K562 (cell line): ENCODE data around the gene VARS1. TPM values are rescaled to one million over a fixed set of nuclear protein-coding genes. Genes with fewer than 3 reads are reported as not detected.

Experiments used
- ATF7 ChIP-seq: fragments of 450-650 bp; IDR thresholded peaks from 2 replicates; pipeline ENCODE4 v1.7.1; 2014; ENCODE audit warnings: mild to moderate bottlenecking, moderate library complexity
- CHD4 ChIP-seq: fragments of 200-600 bp; sonication (generic); IDR thresholded peaks from 3 replicates; pipeline ENCODE4 v1.6.1; 2012; ENCODE audit warnings: low read depth, mild to moderate bottlenecking, mixed read lengths, low read length, inconsistent platforms; ENCODE audit not compliant: insufficient read depth, insufficient replicate concordance, poor library complexity, severe bottlenecking
- ELF1 ChIP-seq: fragments of 200-800 bp; sonication (Bioruptor generic); IDR thresholded peaks from 2 replicates; pipeline ENCODE4 v1.6.1; 2016; ENCODE audit warnings: missing genetic modification characterization, missing compliant biosample characterization
- MXI1 ChIP-seq: IDR thresholded peaks from 2 replicates; pipeline ENCODE4 v1.6.1; 2011; ENCODE audit warnings: low read depth, mild to moderate bottlenecking, improper control_type of control experiment, low read length
- polyA plus RNA-seq, 8 experiments: library from polyadenylated mRNA; depleted of rRNA in 4 of 8; stranded (reverse) in 5 of 8; unstranded in 3 of 8; fragments of >200 nt; fragmentation: Nextera tagmentation in 2 of 8; fragmentation: Illumina TruSeq in 1 of 8; extraction: Ambion mirVana in 2 of 8; extraction: Trizol in 1 of 8; gene quantifications; 2 replicates each; pipeline versions ENCODE4 v1.2.1 to v1.2.3, GENCODE V29; 2011 to 2014; ENCODE audit warnings: inconsistent platforms in 1 of 8, missing spikeins in 1 of 8
- total RNA-seq, 7 experiments: library from RNA; depleted of rRNA in 6 of 7; stranded (reverse); fragments of >200 nt in 6 of 7; fragmentation: Illumina TruSeq in 2 of 7; extraction: Trizol in 2 of 7; gene quantifications; 2 replicates each; pipeline versions ENCODE4 v1.2.1 to v1.2.3, GENCODE V29; 2011 to 2021; ENCODE audit warnings: low replicate concordance in 1 of 7
- TF ChIP-seq, protein P1 (sequence below): fragments of 200-800 bp; sonication (Bioruptor generic); IDR thresholded peaks from 2 replicates; pipeline ENCODE4 v1.6.1; 2016; ENCODE audit warnings: missing genetic modification characterization, missing compliant biosample characterization
- TF ChIP-seq, protein P2 (sequence below): sonication (generic); formaldehyde crosslinking; IDR thresholded peaks from 2 replicates; pipeline ENCODE4 v1.8.1; 2023; ENCODE audit warnings: mild to moderate bottlenecking, missing genetic modification reagents
- TF ChIP-seq, protein P3 (sequence below): fragments of 250-450 bp; sonication (Bioruptor Pico); IDR thresholded peaks from 2 replicates; pipeline ENCODE4 v1.4.0; 2020
- TF ChIP-seq, protein P4 (sequence below): sonication (generic); formaldehyde crosslinking; IDR thresholded peaks from 2 replicates; pipeline ENCODE4 v1.8.1; 2023; ENCODE audit warnings: missing genetic modification reagents, mild to moderate bottlenecking, borderline replicate concordance
- TF ChIP-seq, protein P5 (sequence below), 2 experiments: fragments of 450-650 bp; IDR thresholded peaks; 2 replicates each; pipeline ENCODE4 v1.6.1; 2016

VARS1 gene
- total and polyA plus RNA-seq, 9 of the 15 experiments (the other 6 are each of a cell fraction or from before 2014, with no cell fraction given): 2.9 to 488 (median 130) TPM

DNA sequence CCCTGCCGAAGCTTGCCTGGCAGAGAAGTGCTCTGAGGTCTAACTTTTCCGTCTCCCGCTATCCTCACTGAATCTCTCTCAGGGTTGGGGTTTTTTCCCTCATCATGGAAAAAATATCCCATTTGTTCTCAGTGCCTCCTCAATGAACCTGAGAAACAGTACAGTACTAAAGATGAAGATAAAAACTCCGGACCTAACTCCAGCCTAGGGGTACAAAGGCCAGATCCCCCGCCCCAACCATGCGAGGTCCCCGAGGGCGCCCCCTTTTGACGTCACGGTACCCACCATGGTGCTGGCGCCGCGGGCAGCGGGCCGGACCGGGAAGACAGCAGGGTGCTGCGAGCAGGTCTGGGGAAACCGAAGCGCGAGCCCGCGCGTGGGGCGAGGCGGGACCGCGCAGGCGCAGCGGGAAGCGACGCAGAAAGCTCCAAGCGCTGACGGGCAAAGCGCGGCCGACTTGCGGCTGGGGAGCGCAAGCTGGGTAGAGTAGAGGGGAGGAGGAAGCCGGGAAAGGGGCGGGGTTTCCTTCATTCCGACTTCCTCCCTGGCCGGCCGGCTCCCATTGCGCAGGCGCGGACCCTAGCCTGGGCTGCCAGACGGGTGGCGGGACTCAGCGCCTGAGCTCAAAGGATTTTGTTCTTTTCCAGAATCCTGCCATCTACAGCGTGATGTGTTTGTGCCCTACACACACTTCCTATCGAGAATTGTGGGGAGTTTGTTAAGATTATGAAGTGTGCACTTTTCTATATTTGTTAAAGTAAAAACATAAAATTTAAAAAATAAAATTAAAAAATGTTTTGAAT, 11.1 kb upstream of the VARS1 start, which contains the start of gene LSM2 (continued):
- TF ChIP-seq, protein P1, sequence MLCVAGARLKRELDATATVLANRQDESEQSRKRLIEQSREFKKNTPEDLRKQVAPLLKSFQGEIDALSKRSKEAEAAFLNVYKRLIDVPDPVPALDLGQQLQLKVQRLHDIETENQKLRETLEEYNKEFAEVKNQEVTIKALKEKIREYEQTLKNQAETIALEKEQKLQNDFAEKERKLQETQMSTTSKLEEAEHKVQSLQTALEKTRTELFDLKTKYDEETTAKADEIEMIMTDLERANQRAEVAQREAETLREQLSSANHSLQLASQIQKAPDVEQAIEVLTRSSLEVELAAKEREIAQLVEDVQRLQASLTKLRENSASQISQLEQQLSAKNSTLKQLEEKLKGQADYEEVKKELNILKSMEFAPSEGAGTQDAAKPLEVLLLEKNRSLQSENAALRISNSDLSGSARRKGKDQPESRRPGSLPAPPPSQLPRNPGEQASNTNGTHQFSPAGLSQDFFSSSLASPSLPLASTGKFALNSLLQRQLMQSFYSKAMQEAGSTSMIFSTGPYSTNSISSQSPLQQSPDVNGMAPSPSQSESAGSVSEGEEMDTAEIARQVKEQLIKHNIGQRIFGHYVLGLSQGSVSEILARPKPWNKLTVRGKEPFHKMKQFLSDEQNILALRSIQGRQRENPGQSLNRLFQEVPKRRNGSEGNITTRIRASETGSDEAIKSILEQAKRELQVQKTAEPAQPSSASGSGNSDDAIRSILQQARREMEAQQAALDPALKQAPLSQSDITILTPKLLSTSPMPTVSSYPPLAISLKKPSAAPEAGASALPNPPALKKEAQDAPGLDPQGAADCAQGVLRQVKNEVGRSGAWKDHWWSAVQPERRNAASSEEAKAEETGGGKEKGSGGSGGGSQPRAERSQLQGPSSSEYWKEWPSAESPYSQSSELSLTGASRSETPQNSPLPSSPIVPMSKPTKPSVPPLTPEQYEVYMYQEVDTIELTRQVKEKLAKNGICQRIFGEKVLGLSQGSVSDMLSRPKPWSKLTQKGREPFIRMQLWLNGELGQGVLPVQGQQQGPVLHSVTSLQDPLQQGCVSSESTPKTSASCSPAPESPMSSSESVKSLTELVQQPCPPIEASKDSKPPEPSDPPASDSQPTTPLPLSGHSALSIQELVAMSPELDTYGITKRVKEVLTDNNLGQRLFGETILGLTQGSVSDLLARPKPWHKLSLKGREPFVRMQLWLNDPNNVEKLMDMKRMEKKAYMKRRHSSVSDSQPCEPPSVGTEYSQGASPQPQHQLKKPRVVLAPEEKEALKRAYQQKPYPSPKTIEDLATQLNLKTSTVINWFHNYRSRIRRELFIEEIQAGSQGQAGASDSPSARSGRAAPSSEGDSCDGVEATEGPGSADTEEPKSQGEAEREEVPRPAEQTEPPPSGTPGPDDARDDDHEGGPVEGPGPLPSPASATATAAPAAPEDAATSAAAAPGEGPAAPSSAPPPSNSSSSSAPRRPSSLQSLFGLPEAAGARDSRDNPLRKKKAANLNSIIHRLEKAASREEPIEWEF (CRISPR knock-in tag): no peak
- TF ChIP-seq CHD4 (peak; percentile 84), ATF7 (peak; percentile 94), ELF1 (peak; percentile 85), MXI1 (peak; percentile 55; the same call in 1 of the 2 replicates)
- TF ChIP-seq, protein P2, sequence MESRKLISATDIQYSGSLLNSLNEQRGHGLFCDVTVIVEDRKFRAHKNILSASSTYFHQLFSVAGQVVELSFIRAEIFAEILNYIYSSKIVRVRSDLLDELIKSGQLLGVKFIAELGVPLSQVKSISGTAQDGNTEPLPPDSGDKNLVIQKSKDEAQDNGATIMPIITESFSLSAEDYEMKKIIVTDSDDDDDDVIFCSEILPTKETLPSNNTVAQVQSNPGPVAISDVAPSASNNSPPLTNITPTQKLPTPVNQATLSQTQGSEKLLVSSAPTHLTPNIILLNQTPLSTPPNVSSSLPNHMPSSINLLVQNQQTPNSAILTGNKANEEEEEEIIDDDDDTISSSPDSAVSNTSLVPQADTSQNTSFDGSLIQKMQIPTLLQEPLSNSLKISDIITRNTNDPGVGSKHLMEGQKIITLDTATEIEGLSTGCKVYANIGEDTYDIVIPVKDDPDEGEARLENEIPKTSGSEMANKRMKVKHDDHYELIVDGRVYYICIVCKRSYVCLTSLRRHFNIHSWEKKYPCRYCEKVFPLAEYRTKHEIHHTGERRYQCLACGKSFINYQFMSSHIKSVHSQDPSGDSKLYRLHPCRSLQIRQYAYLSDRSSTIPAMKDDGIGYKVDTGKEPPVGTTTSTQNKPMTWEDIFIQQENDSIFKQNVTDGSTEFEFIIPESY (CRISPR knock-in tag): peak; percentile 83
- TF ChIP-seq, protein P3, sequence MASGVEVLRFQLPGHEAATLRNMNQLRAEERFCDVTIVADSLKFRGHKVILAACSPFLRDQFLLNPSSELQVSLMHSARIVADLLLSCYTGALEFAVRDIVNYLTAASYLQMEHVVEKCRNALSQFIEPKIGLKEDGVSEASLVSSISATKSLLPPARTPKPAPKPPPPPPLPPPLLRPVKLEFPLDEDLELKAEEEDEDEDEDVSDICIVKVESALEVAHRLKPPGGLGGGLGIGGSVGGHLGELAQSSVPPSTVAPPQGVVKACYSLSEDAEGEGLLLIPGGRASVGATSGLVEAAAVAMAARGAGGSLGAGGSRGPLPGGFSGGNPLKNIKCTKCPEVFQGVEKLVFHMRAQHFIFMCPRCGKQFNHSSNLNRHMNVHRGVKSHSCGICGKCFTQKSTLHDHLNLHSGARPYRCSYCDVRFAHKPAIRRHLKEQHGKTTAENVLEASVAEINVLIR: peak; percentile 95
- TF ChIP-seq, protein P4, sequence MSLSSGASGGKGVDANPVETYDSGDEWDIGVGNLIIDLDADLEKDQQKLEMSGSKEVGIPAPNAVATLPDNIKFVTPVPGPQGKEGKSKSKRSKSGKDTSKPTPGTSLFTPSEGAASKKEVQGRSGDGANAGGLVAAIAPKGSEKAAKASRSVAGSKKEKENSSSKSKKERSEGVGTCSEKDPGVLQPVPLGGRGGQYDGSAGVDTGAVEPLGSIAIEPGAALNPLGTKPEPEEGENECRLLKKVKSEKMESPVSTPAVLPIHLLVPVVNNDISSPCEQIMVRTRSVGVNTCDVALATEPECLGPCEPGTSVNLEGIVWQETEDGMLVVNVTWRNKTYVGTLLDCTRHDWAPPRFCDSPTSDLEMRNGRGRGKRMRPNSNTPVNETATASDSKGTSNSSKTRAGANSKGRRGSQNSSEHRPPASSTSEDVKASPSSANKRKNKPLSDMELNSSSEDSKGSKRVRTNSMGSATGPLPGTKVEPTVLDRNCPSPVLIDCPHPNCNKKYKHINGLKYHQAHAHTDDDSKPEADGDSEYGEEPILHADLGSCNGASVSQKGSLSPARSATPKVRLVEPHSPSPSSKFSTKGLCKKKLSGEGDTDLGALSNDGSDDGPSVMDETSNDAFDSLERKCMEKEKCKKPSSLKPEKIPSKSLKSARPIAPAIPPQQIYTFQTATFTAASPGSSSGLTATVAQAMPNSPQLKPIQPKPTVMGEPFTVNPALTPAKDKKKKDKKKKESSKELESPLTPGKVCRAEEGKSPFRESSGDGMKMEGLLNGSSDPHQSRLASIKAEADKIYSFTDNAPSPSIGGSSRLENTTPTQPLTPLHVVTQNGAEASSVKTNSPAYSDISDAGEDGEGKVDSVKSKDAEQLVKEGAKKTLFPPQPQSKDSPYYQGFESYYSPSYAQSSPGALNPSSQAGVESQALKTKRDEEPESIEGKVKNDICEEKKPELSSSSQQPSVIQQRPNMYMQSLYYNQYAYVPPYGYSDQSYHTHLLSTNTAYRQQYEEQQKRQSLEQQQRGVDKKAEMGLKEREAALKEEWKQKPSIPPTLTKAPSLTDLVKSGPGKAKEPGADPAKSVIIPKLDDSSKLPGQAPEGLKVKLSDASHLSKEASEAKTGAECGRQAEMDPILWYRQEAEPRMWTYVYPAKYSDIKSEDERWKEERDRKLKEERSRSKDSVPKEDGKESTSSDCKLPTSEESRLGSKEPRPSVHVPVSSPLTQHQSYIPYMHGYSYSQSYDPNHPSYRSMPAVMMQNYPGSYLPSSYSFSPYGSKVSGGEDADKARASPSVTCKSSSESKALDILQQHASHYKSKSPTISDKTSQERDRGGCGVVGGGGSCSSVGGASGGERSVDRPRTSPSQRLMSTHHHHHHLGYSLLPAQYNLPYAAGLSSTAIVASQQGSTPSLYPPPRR: peak; percentile 44; the same call in 1 of the 2 replicates
- TF ChIP-seq, protein P5, sequence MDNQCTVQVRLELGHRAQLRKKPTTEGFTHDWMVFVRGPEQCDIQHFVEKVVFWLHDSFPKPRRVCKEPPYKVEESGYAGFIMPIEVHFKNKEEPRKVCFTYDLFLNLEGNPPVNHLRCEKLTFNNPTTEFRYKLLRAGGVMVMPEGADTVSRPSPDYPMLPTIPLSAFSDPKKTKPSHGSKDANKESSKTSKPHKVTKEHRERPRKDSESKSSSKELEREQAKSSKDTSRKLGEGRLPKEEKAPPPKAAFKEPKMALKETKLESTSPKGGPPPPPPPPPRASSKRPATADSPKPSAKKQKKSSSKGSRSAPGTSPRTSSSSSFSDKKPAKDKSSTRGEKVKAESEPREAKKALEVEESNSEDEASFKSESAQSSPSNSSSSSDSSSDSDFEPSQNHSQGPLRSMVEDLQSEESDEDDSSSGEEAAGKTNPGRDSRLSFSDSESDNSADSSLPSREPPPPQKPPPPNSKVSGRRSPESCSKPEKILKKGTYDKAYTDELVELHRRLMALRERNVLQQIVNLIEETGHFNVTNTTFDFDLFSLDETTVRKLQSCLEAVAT (IDR thresholded peaks at IDR 0.05): 0 out of 4 replicates have a peak, but pooled peaks have one; percentile 21 to 41
